K562 (cell line): Measurements from ENCODE around the gene PBX4.

Experiments used
- ATF7 ChIP-seq: fragments of 450-650 bp; IDR thresholded peaks from 2 replicates; pipeline ENCODE4 v1.7.1; 2014; ENCODE audit warnings: mild to moderate bottlenecking, moderate library complexity
- CTCF ChIP-seq, 3 experiments: IDR thresholded peaks in 2 of 3; conservative IDR thresholded peaks in 1 of 3; 2 replicates each; pipeline ENCODE4 v1.5.1; 2011 to 2012; ENCODE audit warnings: low read length in 3 of 3, mild to moderate bottlenecking in 3 of 3, control low read depth in 2 of 3, improper control_type of control experiment in 1 of 3, inconsistent platforms in 1 of 3, low read depth in 1 of 3, mixed read lengths in 1 of 3, moderate library complexity in 1 of 3; ENCODE audit not compliant: insufficient read depth in 2 of 3
- RFX5 ChIP-seq: IDR thresholded peaks from 2 replicates; pipeline ENCODE4 v1.6.1; 2011; ENCODE audit warnings: low read depth, mild to moderate bottlenecking, improper control_type of control experiment, low read length

GRCh38 chr19:19542507-19542906 is 76.0 kb downstream of the PBX4 start:
- TF ChIP-seq ATF7: no peak
- no peak for TF ChIP-seq CTCF (IDR thresholded peaks at IDR 0.05 in 2 of 3, conservative IDR thresholded peaks at IDR 0.05 in 1 of 3; ENCODE audit: insufficient read depth in 2 of 3, low read depth in 1 of 3, low read length in 3 of 3)
- no peak for TF ChIP-seq RFX5
